ENCODE data around the gene OR5H1. TPM values are rescaled to one million over a fixed set of nuclear protein-coding genes. Genes with fewer than 3 reads are reported as not detected.

The OR5H1 gene
- total and polyA plus RNA-seq, 9 of the 15 experiments (the other 6 are each of a cell fraction or from before 2014, with no cell fraction given), result not detected

GRCh38 chr3:98140531-98140930, 10.0 kb downstream of the OR5H1 start (continued):
- TF ChIP-seq ATF6 (CRISPR knock-in tag; IDR thresholded peaks at IDR 0.05) (no peak), PML (IDR thresholded peaks at IDR 0.05; ENCODE audit: low read length) (no peak), TAL1 (IDR thresholded peaks at IDR 0.05) (no peak), EWSR1 (IDR thresholded peaks at IDR 0.05; ENCODE audit: borderline replicate concordance, low read depth, partially characterized antibody) (no peak), FOXO4 (CRISPR knock-in tag; IDR thresholded peaks at IDR 0.05) (no peak), MITF (IDR thresholded peaks at IDR 0.05) (no peak), TOE1 (IDR thresholded peaks at IDR 0.05; ENCODE audit: borderline replicate concordance) (no peak), TOE1 (CRISPR knock-in tag; IDR thresholded peaks at IDR 0.05; ENCODE audit: borderline replicate concordance, low read depth) (no peak)
